Measurements from ENCODE around the gene RBFOX2.

- TF ChIP-seq CTCF (IDR thresholded peaks at IDR 0.05) (no peak), PBX3 (IDR thresholded peaks at IDR 0.05) (no peak), JUN (IDR thresholded peaks at IDR 0.05) (no peak)
Measured at GRCh38 chr22:35726933-35727332, 301.7 kb downstream of the RBFOX2 start.
